ENCODE measurements around the gene FADS2.
A peak's percentile ranks its signal among the peaks of the same experiment; 100 is the strongest.

Gene FADS2

DNA sequence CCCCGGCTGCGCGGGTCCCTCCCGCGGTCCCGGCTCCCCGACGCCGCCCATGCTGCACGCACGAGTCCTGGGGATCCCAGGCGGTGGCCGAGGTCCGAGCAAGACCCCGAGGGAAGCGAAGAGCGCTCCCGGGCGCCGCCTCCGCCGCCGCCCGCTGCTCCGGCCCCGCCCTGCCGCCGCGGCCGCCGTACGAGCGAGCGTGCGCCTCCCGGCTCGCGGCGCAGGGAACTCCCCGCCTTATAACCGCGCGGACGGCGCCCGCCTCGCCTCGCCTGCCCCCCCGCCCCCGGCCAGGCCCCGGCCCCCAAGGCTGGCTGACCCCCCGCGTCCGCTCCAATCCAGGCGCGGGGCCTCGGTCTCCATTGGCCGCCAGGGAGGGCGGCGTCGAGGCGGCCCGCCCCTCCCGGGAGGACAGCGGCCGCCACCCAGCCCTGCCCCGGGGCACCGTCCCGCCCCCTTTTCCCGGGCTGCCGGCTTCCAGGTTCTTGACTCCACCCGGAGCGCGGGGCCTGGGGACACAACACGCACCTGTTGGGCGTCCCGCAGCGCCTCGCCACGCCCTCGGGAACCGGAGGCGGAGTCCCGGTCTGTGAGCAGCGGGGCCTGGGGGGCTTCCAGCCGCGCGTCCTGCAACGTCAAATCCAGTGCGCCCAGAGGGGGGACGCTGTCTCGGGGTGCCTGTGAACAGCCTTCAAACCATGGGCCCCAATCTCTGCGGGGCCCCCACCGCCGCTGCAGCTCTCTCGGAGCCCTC is 63.4 kb downstream of the FADS2 start, which contains the start of gene FADS3:
FADS3 (minus strand) TSS at position 215 of the 754 bp plus-strand sequence; CDS start at position 51, 164 bp downstream.
- peak; percentile 66 for DNase-seq

DNA sequence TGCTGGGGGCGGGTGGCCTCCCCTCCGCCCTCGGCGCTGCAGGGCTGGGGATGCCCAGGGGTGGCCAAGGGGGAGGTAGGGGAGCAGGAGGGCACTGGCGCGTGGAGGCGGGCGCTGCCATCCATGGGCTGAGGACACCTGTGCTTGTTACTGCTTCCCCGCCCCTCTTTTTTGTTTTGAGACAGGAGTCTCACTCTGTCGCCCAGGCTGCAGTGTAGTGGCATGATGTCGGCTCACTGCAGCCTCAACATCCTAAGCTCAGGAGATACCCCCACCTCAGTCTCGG is 63.9 kb downstream of the FADS2 start:
- DNase-seq: no peak

DNA sequence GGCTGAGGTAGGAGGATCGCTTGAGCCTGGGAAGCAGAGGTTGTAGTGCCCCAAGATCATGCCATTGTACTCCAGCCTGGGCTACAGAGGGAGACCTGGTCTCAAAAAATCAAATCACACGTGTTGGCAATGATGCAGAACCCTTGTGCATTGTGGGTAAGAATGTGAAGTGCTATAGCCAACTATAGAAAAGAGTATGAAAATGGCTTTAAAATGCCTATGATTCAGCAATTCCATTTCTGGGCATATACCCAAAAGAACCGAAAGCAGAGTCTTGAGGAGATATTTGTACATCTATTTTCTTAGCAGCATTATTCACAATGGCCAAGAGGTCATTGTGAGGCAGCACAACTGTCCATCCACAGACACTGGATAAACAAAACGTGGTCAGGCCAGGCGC is 65.9 kb downstream of the FADS2 start:
- no peak for DNase-seq

DNA sequence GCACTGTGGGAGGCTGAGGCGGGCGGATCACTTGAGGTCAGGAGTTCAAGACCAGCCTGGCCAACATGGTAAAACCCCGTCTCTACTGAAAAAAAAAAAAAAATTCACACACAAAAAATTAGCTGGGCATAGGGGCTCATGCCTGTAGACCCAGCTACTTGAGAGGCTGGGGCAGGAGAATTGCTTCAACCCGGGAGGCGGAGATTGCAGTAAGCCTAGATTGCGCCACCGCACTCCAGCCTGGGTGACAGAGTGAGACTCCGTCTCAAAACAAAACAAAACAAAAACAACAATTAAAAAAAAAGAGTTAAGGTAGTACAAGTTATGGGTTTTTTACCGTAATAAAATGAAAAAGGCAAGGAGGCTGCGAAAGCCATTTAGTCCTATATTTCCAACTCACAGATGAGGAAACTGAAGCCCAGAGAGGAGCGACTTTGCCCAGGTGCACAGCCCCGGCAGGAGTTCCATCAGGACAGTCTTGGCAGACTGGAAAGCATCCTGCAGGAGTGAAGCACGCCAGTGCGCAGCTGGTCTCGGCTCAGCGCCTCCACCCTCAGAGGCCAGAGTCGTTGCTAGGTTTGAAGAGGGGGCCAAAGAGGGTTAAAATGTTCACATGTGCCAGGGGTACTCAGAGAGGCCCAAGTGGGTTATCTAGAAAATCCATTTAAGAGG is 67.1 kb downstream of the FADS2 start:
- DNase-seq: no peak

DNA sequence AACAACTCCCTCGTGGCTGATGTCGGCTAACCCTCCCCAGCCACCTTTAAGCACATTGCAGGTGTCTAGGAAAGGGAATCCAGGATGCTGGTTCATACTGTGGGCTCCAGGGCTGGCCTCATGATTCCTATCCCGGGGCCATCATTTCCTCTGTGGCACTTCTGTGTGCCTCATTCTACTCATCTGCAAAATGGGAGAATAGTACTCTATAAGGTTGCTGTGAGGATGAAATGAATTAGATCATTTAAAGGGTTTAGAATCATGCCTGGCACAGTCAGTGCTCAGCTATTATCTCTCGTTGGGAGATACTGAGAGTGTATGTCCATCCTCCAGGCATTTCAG is 67.6 kb downstream of the FADS2 start:
- no peak for DNase-seq

DNA sequence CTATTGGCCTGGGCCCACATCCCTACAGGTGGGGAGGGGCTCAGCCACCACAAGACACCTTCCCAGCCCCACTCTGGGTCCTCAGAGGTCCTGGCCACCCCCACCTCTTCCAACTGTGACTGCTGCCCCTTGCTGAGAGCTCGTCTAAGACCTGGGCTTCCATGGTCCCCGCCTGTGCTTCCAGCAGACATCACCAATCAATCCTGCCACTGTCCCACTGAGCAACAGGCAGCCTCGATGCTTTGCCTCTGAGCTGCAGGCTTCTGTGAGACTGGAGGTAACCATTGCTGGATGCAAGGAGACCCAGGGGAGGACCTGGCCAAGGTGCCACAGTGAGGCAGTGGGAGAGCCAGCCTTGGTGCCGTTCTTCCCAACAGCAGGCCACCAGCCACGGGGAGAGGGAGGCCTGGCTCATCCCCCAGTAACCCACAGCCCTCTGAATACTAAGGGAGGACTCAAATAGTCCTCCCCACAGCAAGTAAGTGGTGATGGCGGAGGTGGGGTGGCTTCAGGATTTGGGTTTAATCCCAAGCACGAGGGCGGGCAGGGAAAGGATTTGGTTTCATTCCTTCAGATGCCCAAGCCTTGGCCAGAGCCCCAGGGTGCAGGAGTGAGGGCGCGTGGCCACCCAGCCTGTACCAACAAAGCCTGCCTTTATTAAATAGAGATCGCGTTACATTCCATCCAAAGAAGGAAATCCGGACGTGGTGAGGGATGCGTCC is 68.7 kb downstream of the FADS2 start:
- no peak for DNase-seq

DNA sequence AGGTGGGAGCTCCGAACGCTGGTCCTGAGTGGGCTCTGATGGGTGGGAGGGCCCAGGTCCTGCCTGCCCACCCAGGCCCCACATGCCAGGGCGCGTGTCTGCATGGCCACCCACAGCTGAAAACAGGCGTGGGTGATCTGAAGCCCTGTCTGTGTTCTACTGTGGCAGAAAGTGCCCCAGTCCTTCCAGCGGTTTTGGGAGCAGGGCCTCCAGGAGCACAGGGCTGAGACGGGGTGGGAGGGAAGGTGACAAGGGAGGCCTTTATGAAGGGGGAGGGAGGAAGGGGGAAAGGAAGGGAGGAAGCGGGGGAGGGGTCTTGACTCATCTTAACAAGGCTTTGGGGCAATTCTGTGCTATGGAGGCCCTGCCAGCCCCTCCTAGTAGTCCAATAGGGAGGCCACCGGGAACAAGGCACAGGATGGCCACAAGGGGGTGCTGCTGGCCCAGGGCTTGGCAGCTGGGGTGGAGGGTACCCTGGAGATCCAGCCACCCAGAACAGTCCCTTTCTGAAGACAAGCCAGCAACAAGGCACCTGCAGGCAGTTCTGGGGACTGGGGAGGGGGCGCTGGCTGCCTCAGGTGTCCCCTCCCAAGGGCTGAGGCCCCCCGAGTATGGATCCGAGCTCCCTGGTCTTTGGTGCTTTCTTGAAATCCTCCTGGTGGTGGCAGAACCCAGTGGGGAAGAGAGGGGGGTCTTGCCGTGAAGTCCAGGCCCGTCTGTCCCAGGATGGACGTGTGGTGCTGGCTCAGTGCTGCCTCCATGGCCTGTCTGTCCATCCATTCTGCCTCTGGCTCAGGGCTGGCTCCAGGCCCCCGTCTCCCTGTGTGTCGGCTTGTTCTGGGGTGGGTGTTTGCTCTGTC is 69.5 kb downstream of the FADS2 start:
- peak; percentile 59 for DNase-seq

DNA sequence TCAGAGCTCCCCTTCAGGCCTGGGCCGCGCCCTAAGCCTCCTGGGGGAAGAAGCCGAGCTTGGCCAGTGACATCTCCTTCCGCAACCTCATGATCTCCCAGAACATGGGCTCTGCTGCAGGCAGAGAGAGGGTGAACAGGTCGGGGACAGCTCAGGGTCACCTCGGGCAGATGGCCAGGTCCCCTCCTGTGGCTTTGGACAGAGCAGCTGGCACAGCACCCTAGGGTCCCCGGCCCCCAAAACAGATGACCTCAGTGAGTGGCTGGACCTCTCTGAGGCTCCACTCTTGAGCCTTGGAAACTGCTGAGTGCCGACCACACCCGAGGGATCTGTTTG is 70.1 kb downstream of the FADS2 start:
- DNase-seq: no peak

DNA sequence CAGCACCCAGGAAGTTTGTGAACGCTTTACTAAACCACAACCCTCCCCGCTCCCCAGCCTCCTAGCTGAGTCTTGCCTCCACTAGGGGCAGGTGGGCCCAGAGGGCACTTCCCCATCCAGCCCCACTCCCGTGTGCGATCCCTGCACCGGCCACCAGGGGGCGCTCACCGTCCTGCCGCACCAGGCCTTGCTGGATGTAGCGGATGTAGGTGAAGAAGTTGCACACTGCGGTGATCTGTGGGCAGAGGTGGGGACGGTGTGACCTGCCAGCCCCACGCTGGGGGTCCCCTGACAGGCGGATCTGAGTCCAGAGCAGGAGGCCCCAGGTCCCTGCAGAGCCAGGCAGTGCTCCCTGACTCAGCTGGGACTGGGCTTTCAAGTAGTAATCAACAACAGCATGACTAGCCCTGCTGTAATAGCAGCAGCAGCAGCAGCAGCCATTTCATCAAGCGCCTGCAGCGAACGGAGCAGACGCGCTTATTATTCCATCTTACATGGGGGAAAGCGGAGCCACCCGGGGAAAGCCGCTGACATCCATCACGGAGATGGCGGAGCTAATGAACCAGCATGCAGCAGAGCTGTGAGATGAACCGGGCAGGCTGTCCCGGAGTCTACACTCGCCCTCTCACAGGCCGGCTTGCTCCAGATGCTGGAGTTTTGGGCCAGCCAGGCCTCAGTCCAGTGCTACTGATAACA is 71.2 kb downstream of the FADS2 start:
- DNase-seq: peak; percentile 84

DNA sequence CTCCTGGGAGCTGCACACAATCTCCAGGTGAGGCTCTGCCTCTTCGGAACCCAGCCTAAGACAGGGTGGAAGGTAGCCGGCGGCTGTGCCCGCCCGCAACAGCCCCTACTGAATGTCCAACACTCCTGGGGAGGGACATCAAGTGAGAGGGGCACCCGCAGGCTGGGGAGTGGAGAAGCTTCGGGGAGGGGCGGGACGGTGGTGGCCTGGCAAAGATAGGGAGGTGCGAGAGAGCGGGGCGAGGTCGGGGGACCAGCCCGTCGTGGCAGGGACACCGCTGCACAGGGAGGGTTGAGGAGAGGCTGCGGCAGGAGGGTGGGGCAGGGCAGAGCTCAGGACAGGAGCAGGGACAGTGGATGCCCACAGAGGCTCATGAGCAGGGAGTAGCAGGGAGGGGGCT is 72.2 kb downstream of the FADS2 start:
- no peak for DNase-seq

DNA sequence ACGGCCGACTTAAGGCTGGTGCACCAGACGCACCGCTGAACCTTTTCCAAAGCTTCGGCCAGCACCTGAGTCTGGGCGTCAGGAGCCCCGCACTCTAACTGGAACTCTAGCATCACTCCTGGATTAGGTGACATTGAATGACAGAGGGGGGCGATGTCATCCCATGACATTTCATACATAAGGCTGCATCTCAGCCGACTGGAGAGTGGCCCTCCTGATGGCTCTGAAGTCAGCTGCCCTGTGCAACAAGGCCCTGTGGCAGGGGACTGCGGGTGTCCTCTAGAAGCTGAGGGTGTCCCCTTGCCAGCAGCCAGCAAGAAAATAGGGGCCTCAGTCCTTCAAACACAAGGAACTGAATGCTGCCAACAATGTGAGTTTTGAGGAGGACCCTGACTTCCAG is 73.3 kb downstream of the FADS2 start:
- no peak for DNase-seq

DNA sequence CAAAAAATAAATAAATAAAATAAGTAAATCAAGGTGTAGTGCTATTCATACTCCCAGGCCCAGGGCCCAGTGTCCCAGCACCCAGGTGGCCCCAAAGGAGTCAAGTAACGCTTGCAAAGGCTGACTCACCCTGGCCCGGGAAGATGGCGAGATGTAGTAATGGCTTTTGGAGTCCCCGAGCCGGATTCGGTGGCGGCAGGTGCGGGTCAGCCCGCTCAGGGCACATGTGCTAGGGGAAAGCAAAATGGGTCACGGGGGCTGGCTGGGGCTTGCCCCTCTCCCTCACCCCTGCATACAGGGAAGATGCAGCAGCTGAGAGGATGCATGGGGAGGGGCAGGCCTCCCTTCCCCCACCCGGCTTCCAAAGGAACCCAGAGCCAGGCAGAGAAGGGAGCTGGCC is 74.2 kb downstream of the FADS2 start:
- DNase-seq: no peak

DNA sequence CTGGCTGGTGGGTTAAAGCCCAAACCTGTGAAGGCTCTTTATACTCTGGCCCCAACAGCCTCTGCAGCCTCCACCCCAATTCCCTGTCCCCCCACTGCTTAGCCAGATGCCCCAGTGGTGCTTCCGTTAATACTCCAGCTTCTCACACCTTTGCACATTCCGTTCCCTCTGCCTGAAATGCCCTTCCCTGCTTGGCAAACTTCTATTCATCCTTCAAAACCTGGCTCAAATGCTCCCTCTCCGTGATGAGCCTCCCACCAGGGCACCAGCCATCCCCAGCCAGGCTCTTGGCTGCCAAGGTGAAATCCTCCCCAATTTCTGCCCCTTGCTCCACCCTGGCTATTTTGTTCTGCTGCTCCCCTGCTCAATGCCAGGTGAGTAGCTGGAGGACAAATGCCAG is 75.7 kb downstream of the FADS2 start:
- DNase-seq: no peak

DNA sequence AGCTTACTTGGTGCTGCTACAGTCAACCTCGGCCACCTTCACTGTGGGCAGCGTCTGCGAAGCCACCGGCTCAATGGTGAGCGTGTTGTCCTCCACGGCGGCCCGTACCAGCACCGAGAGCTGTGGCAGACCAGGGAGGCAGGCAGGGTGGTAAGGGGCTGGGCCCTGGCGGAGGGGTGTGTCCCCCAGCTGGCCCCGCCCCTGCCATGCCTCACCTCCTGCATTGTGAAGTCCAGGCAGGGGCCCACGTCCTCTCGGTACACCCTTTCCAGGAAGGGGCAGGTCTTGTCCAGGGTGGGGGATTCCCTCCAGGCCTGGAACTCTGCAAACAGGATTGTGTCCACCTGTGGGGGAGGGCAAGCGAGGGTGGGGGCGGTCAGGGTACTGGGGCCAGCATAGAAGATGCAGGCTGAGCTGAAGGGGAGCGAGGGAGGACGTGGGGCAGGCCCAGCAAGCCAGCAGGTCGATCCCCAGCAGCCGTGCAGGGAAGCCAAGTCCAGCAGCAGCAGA is 76.5 kb downstream of the FADS2 start:
- no peak for DNase-seq

DNA sequence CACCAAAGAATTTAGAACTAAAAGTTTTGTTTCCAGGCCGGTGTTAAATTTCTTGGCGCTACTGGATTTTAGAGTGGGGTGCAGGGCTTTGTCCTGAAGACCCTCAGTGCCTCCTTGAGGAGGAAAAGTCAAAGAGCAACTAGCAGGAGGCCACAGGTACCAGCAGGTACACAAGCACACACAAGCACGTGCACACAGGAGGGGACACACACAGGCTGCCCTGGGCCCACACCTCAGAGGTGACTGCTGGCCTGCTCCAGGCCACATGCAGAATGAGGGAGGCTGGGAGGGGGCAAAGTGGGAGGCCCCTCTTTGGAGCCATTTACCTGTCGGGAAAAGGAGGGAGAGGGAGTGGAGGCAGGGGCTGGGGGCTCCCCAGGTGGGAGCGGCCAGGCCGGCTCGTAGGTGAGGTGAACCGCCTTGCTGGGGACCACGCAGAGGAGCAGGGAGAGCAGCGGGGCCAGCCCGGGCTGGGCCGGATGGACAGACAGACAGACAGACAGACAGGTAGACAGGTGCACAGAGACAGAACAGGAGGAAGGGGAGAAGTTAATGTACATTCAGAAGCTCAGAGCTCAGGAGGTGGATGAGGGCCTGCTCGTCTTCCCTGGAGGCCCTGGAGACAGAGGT is 77.1 kb downstream of the FADS2 start:
- DNase-seq: no peak

DNA sequence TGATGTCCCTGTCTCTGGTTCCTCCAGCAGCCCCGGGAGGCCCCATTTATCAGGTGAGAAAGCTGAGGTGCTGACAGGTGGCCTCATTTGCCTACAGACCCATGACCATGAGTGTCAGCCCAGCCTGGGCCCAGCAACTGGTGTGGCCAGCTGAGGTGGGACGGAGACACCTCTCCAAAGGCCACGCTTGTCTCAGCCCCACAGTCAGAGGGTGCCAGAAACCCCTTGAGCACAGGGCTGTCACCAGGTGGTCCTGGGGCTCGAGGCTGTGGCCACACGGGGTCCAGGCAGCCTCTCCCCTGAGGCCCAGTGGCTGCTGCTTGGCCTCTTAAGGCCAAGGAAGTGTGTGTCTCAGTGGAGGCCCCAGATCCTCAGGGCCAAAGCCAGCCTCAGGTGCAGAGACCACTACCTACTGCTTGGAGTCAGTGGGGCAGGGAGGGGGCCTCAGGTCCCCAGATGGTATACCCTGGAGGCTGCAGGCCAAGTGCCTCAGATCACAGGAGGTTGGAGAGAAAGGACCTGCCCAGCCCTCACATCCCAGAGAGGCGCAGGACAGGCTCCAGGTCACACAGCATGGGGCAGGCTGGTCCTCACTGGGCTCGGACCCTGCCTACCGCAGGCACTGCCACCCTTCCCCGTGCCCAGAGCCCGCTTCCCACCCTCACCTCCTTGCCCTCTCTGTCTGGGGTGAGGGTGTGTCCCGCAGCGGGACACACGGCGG is 77.9 kb downstream of the FADS2 start:
- no peak for DNase-seq

DNA sequence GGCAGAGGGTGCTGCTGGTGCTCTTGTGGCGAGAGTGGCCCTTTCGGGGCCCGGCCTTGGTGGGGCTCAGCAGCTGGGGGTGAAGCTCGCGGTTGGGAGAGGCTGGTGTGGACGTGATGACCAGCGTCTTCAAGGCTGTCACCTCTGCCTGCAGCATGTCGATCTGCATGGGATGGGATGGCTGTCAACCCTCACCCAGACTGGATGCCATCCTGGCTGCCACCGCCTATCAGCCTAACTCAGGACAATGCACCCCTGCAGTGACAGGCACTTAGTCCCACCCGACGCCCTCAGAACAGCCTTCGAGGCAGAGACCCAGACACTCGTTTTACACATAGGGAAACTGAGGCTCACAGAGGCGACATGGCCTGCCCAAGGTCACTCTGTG is 78.4 kb downstream of the FADS2 start:
- DNase-seq: no peak

DNA sequence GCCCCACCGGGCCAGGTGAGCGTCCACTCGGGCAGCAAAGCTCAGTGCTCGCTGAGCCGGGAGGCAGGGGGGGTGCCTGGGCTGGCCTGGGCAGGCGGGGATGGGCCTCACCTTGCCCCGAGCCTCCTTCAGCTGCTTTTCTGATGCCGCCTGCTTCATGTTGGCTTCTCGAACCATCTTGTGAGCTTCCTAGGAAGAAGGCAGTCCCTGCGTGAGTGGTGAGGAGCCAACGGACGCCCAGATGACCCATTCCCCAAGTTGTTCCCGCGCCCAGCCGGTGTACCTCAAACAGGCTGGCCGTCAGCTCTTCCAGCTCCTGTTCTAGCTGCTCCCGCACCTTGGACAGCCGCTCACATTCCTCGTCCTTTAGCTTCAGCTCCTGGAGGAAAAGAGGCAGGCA is 79.2 kb downstream of the FADS2 start:
- no peak for DNase-seq

DNA sequence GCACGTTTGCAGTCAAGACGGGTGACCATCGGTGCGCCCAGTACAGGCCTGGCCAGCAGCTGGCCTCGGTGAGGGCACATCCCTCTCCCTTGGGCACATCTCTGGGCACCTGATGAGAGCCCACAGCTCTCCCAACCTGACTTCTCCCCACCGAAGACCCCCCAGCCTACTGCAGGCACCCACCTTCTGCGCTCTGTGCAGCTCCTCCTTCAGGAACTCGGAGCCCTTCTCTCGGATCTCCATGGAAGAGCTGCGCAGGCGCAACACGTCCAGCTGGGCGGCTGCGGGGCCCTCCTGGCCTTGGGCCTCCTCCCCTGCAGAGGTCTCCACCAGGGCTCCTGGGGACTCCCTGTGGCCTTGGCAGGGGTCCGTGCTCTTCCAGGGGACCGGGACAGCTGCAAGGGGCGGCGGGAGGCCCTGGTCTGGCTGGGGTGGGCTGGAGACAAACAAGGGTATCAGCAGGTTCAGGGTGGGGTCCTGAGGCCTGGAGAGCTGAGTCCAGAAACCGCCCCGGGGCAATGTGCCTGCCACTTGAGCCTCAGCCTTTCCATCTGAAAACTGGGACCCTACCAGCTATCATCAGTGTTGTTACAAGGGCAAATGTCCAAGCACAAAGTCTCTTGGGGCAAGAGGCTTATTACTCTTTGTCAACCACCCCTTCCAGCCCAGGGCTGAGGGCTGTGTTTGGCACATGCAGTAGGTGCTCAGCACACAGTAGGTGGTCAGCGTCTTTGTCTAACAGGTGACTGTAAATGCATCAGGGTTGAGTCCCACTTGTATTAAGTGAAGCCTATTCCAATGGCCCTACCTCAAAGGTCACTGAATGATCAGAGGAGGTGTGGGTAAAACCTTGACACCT is 80.0 kb downstream of the FADS2 start:
- DNase-seq: no peak

DNA sequence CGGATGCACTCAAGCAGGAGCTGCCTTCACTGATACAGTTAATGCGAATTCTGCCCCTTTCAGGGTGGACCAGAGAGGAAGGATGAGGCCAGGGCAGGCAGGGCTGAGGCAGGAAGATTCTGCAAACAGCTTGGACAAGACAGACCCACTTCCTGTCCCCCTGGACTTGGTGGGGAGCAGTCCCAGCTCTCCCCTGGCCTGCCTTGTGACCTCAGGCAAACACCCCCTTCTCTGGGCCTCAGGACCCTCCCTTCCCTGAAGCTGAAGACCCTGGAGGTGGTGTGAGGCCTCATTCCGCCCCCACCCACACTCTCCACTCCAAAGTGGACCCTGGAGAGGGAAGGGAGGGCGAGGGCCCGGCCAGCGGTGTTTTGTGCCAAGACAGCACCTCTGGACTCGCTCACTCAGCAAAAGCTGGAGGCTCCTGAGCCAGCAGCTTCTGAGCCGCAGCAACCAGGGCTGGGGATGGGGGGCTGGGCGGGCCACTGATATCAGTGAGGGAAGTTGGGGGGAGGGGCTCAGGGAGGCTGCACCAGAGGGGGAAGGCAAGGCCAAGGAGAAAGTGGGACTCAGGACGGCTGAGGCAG is 80.7 kb downstream of the FADS2 start:
- no peak for DNase-seq

Measured in T1000 (cell line).